HepG2 (cell line): ENCODE data around the gene BCDIN3D. TPM values are rescaled to one million over a fixed set of nuclear protein-coding genes. Genes with fewer than 3 reads are reported as not detected.
A peak's percentile ranks its signal among the peaks of the same experiment; 100 is the strongest.

Experiments
- GFI1 ChIP-seq: sonication (generic); formaldehyde crosslinking; IDR thresholded peaks from 2 replicates; pipeline ENCODE4 v1.5.0; 2020; ENCODE audit warnings: missing genetic modification reagents, mild to moderate bottlenecking, borderline replicate concordance
- MBNL3 ChIP-seq: fragments of 250-450 bp; sonication (Bioruptor Pico); conservative IDR thresholded peaks from 2 replicates; pipeline ENCODE4 v1.8.0; 2022; ENCODE audit warnings: mild to moderate bottlenecking, inconsistent platforms
- MED13 ChIP-seq: sonication (generic); formaldehyde crosslinking; IDR thresholded peaks from 2 replicates; pipeline ENCODE4 v1.5.0; 2020; ENCODE audit warnings: missing genetic modification reagents
- MED8 ChIP-seq: sonication (generic); formaldehyde crosslinking; IDR thresholded peaks from 2 replicates; pipeline ENCODE4 v1.8.1; 2023; ENCODE audit warnings: mild to moderate bottlenecking, missing genetic modification reagents; ENCODE audit not compliant: insufficient replicate concordance
- MYC ChIP-seq: sonication (generic); formaldehyde crosslinking; IDR thresholded peaks from 2 replicates; pipeline ENCODE4 v1.9.0; 2021; ENCODE audit warnings: missing genetic modification reagents, borderline replicate concordance
- SOX13 ChIP-seq, 3 experiments: fragments of 450-650 bp in 1 of 3; sonication (generic) in 1 of 3; formaldehyde crosslinking in 1 of 3; IDR thresholded peaks in 2 of 3; conservative IDR thresholded peaks in 1 of 3; 2 replicates each; pipeline versions ENCODE4 v1.5.0 to v1.6.1; 2016 to 2020; ENCODE audit warnings: antibody characterized with exemption in 1 of 3, mild to moderate bottlenecking in 1 of 3, missing compliant biosample characterization in 1 of 3, missing genetic modification reagents in 1 of 3, moderate library complexity in 1 of 3
- SP2 ChIP-seq: sonication (generic); formaldehyde crosslinking; IDR thresholded peaks from 2 replicates; pipeline ENCODE4 v1.5.1; 2020; ENCODE audit warnings: mild to moderate bottlenecking, missing genetic modification reagents
- ZFP1 ChIP-seq: IDR thresholded peaks from 2 replicates; pipeline ENCODE4 v1.6.1; 2016
- ZKSCAN1 ChIP-seq: fragments of 150-350 bp; IDR thresholded peaks from 2 replicates; pipeline ENCODE4 v1.6.1; 2014; ENCODE audit warnings: low read length
- ZNF619 ChIP-seq: sonication (generic); formaldehyde crosslinking; IDR thresholded peaks from 2 replicates; pipeline ENCODE4 v1.4.0; 2020; ENCODE audit warnings: mild to moderate bottlenecking, missing genetic modification reagents
- ZNF746 ChIP-seq: sonication (generic); formaldehyde crosslinking; IDR thresholded peaks from 2 replicates; pipeline ENCODE4 v1.8.0; 2022; ENCODE audit warnings: mild to moderate bottlenecking, missing genetic modification reagents
- polyA plus RNA-seq, 8 experiments: library from polyadenylated mRNA; depleted of rRNA in 3 of 8; stranded (reverse) in 7 of 8; unstranded in 1 of 8; fragments of >200 nt; fragmentation: Illumina TruSeq in 4 of 8; extraction: Trizol in 4 of 8; gene quantifications; 2 replicates each; pipeline versions ENCODE4 v1.2.1 to v1.2.3, GENCODE V29; 2011 to 2016; ENCODE audit warnings: low read depth in 4 of 8, missing spikeins in 1 of 8, mixed read lengths in 1 of 8; ENCODE audit not compliant: insufficient read depth in 1 of 8
- total RNA-seq, 5 experiments: library from RNA; depleted of rRNA; stranded (reverse); fragments of >200 nt; fragmentation: Illumina TruSeq; extraction: Trizol; gene quantifications; 2 replicates each; pipeline ENCODE4 v1.2.3, GENCODE V29; 2016; ENCODE audit warnings: low read depth in 1 of 5
- TF ChIP-seq, protein P1 (sequence below): sonication (generic); formaldehyde crosslinking; IDR thresholded peaks from 2 replicates; pipeline ENCODE4 v1.4.0; 2020; ENCODE audit warnings: missing genetic modification reagents
- TF ChIP-seq, protein P2 (sequence below): sonication (generic); formaldehyde crosslinking; IDR thresholded peaks from 2 replicates; pipeline ENCODE4 v1.5.0; 2020; ENCODE audit warnings: mild to moderate bottlenecking, low read depth, missing genetic modification reagents, borderline replicate concordance
- TF ChIP-seq, protein P3 (sequence below): sonication (generic); formaldehyde crosslinking; IDR thresholded peaks from 2 replicates; pipeline ENCODE4 v1.5.1; 2020; ENCODE audit warnings: mild to moderate bottlenecking, moderate library complexity, missing genetic modification reagents
- TF ChIP-seq, protein P4 (sequence below): IDR thresholded peaks from 2 replicates; pipeline ENCODE4 v1.6.1; 2016; ENCODE audit warnings: missing genetic modification reagents, missing compliant biosample characterization
- TF ChIP-seq, protein P5 (sequence below): sonication (generic); formaldehyde crosslinking; IDR thresholded peaks from 2 replicates; pipeline ENCODE4 v1.8.0; 2022; ENCODE audit warnings: missing genetic modification reagents, mild to moderate bottlenecking, moderate library complexity, borderline replicate concordance
- TF ChIP-seq, protein P6 (sequence below), 2 experiments: sonication (generic) in 1 of 2; formaldehyde crosslinking in 1 of 2; IDR thresholded peaks; 2 replicates each; pipeline versions ENCODE4 v1.4.0 to v1.6.1; 2016 to 2020; ENCODE audit warnings: borderline replicate concordance in 1 of 2, low read depth in 1 of 2, mild to moderate bottlenecking in 1 of 2, missing genetic modification reagents in 1 of 2

The BCDIN3D gene
- total and polyA plus RNA-seq, 2 of the 13 experiments (the other 11 are each of a cell fraction or from before 2014, with no cell fraction given): 2.2 to 2.5 TPM

DNA sequence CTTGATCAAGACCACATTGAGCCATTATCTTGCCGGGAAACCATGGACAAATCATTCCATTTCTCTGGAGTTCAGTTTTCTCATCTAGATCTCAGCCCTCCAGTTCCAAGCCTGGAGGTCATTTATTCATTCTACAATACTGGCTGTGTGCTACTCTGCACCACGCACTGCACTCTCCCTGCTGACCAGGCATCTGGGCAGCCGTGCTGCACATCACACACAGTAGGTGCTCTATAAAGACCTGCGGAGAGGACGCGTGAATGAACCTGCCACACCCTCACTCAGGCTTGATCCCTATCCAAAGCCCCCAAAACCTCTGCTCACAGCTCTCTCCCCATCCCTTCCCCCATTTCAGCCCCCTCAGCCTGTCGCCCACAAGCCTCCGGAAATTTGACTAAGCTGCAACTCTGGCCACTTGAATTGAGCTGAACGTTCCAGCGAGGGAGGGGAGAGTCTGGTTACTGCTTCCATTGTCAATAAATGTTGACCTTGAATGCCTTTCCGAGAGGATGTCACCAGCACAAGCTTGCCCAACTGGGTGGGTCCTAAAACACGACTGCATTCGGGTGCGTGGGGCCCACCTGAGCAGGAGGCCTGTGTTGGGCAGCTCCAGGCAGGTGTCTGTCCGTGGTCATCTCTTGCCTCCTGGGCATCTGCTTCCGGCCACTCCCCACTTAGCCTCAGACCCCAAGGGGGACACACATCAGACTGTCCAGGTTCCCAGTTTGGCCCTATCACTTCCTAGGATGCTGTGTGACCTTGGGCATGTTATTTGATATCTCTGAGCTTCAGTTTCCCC lies 43.0 kb upstream of the BCDIN3D start (continued):
- TF ChIP-seq, protein P1, sequence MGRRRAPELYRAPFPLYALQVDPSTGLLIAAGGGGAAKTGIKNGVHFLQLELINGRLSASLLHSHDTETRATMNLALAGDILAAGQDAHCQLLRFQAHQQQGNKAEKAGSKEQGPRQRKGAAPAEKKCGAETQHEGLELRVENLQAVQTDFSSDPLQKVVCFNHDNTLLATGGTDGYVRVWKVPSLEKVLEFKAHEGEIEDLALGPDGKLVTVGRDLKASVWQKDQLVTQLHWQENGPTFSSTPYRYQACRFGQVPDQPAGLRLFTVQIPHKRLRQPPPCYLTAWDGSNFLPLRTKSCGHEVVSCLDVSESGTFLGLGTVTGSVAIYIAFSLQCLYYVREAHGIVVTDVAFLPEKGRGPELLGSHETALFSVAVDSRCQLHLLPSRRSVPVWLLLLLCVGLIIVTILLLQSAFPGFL (CRISPR knock-in tag): no peak
- TF ChIP-seq MED13: no peak
- no peak for TF ChIP-seq MBNL3 (CRISPR knock-in tag)
- TF ChIP-seq SOX13 (IDR thresholded peaks at IDR 0.05): no peak
- TF ChIP-seq SOX13 (CRISPR knock-in tag; conservative IDR thresholded peaks at IDR 0.05 in 1 of 2, IDR thresholded peaks at IDR 0.05 in 1 of 2): peak in 1 of 2 experiments; percentile 34; a peak in 1 of 4 replicates
- no peak for TF ChIP-seq MYC (CRISPR knock-in tag)
- TF ChIP-seq, protein P2, sequence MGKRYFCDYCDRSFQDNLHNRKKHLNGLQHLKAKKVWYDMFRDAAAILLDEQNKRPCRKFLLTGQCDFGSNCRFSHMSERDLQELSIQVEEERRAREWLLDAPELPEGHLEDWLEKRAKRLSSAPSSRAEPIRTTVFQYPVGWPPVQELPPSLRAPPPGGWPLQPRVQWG (CRISPR knock-in tag): no peak
- TF ChIP-seq ZNF619 (CRISPR knock-in tag): no peak
- TF ChIP-seq, protein P3, sequence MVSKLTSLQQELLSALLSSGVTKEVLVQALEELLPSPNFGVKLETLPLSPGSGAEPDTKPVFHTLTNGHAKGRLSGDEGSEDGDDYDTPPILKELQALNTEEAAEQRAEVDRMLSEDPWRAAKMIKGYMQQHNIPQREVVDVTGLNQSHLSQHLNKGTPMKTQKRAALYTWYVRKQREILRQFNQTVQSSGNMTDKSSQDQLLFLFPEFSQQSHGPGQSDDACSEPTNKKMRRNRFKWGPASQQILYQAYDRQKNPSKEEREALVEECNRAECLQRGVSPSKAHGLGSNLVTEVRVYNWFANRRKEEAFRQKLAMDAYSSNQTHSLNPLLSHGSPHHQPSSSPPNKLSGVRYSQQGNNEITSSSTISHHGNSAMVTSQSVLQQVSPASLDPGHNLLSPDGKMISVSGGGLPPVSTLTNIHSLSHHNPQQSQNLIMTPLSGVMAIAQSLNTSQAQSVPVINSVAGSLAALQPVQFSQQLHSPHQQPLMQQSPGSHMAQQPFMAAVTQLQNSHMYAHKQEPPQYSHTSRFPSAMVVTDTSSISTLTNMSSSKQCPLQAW: no peak
- TF ChIP-seq ZNF746 (CRISPR knock-in tag): no peak
- TF ChIP-seq SP2 (CRISPR knock-in tag): no peak
- no peak for TF ChIP-seq ZFP1 (CRISPR knock-in tag)
- TF ChIP-seq GFI1: no peak
- TF ChIP-seq, protein P4, sequence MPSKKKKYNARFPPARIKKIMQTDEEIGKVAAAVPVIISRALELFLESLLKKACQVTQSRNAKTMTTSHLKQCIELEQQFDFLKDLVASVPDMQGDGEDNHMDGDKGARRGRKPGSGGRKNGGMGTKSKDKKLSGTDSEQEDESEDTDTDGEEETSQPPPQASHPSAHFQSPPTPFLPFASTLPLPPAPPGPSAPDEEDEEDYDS (CRISPR knock-in tag): no peak
- TF ChIP-seq ZKSCAN1: peak; percentile 69; the same call in 1 of the 2 replicates
- TF ChIP-seq, protein P5, sequence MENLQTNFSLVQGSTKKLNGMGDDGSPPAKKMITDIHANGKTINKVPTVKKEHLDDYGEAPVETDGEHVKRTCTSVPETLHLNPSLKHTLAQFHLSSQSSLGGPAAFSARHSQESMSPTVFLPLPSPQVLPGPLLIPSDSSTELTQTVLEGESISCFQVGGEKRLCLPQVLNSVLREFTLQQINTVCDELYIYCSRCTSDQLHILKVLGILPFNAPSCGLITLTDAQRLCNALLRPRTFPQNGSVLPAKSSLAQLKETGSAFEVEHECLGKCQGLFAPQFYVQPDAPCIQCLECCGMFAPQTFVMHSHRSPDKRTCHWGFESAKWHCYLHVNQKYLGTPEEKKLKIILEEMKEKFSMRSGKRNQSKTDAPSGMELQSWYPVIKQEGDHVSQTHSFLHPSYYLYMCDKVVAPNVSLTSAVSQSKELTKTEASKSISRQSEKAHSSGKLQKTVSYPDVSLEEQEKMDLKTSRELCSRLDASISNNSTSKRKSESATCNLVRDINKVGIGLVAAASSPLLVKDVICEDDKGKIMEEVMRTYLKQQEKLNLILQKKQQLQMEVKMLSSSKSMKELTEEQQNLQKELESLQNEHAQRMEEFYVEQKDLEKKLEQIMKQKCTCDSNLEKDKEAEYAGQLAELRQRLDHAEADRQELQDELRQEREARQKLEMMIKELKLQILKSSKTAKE (CRISPR knock-in tag): peak; percentile 23; the same call in 1 of the 2 replicates
- TF ChIP-seq, protein P6, sequence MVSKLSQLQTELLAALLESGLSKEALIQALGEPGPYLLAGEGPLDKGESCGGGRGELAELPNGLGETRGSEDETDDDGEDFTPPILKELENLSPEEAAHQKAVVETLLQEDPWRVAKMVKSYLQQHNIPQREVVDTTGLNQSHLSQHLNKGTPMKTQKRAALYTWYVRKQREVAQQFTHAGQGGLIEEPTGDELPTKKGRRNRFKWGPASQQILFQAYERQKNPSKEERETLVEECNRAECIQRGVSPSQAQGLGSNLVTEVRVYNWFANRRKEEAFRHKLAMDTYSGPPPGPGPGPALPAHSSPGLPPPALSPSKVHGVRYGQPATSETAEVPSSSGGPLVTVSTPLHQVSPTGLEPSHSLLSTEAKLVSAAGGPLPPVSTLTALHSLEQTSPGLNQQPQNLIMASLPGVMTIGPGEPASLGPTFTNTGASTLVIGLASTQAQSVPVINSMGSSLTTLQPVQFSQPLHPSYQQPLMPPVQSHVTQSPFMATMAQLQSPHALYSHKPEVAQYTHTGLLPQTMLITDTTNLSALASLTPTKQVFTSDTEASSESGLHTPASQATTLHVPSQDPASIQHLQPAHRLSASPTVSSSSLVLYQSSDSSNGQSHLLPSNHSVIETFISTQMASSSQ (IDR thresholded peaks at IDR 0.05; ENCODE audit: low read depth): no peak
- TF ChIP-seq, protein P6 (CRISPR knock-in tag; IDR thresholded peaks at IDR 0.05; ENCODE audit: borderline replicate concordance): no peak
- TF ChIP-seq MED8 (CRISPR knock-in tag): no peak
